RWPE2 (cell line): ENCODE data around the gene PDE6A.

ENCODE experiments used
- ATAC-seq: fragments of 200-7000 bp; cut with Tn5 transposase; 3 replicates; pipeline ENCODE4 v1.9.1; 2021; ENCODE audit warnings: low read depth
- DNase-seq: peaks from one replicate; pipeline ENCODE4 v3.0.0-alpha.2; 2020; ENCODE audit warnings: low spot score
- H3K27ac ChIP-seq: fragments of 450-650 bp; 2 replicates; pipeline ENCODE4 v1.5.1; 2017; ENCODE audit warnings: mild to moderate bottlenecking; ENCODE audit not compliant: poor library complexity, severe bottlenecking
- H3K27me3 ChIP-seq: fragments of 250-450 bp; sonication (Bioruptor Pico); 2 replicates; pipeline ENCODE4 v1.5.1; 2021; ENCODE audit warnings: mild to moderate bottlenecking, moderate library complexity; ENCODE audit not compliant: insufficient read depth, poor library complexity, severe bottlenecking
- H3K36me3 ChIP-seq: fragments of 250-450 bp; sonication (Bioruptor Pico); 2 replicates; pipeline ENCODE4 v1.5.1; 2020; ENCODE audit warnings: low read depth, mild to moderate bottlenecking, moderate library complexity
- H3K4me1 ChIP-seq: fragments of 250-450 bp; sonication (Bioruptor Pico); 2 replicates; pipeline ENCODE4 v1.5.1; 2021; ENCODE audit warnings: mild to moderate bottlenecking, moderate library complexity; ENCODE audit not compliant: insufficient read depth, poor library complexity, severe bottlenecking
- H3K4me3 ChIP-seq: fragments of 250-450 bp; sonication (Bioruptor Pico); 2 replicates; pipeline ENCODE4 v1.5.1; 2021; ENCODE audit warnings: mild to moderate bottlenecking, moderate library complexity; ENCODE audit not compliant: severe bottlenecking
- H3K9me3 ChIP-seq: fragments of 250-450 bp; sonication (Bioruptor Pico); 2 replicates; pipeline ENCODE4 v1.5.1; 2021; ENCODE audit warnings: mild to moderate bottlenecking, moderate library complexity; ENCODE audit not compliant: severe bottlenecking
- CTCF ChIP-seq: fragments of 450-650 bp; IDR thresholded peaks from one replicate; pipeline ENCODE4 v1.5.1; 2017; ENCODE audit warnings: mild to moderate bottlenecking, moderate library complexity; ENCODE audit not compliant: poor library complexity, severe bottlenecking

PDE6A gene

DNA sequence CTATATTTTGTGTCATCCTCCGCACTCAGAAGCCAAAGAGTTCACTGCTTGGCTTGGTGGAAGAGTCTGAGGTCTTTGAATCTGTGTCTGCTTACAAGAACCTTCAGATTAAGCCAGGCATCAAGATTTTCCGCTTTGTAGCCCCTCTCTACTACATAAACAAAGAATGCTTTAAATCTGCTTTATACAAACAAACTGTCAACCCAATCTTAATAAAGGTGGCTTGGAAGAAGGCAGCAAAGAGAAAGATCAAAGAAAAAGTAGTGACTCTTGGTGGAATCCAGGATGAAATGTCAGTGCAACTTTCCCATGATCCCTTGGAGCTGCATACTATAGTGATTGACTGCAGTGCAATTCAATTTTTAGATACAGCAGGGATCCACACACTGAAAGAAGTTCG, 36.6 kb upstream of the PDE6A start:
- H3K4me1 ChIP-seq = no peaks in the 10 kb centered on the region

DNA sequence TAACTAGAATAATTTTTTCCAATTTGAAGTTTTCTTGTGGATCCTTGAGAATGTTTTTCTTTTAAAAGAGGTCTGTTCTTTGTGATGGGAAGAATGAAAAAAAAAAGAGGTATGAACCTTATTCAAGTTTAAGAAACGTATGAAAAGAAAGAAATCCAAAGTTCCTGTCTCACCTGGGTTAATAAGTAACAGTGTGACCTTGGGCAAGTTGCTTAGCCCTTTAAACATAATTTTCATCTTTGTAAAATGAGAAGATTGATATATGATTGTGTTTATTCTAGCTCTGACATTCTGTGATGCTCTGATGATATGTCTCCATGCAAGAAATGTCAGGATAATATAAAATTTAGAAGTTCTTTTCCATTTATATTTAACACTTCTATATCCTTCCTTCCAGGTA, 35.3 kb upstream of the PDE6A start:
- no peak for DNase-seq
- peaks cover 48% of the 10 kb centered on the region for H3K36me3 ChIP-seq
- no peaks in the 10 kb centered on the region for H3K4me1 ChIP-seq
- no peaks in the 10 kb centered on the region for H3K27me3 ChIP-seq
- H3K9me3 ChIP-seq = no peaks in the 10 kb centered on the region
- ATAC-seq = no peak
- no peak overlapping the region for H3K27ac ChIP-seq
- H3K4me3 ChIP-seq = no peak overlapping the region
- no peak for TF ChIP-seq CTCF

More for the DNA sequence above, 36.6 kb upstream of the PDE6A start:
- DNase-seq (no peak), ATAC-seq (no peak)
- H3K27me3 ChIP-seq = no peaks in the 10 kb centered on the region
- peaks cover 45% of the 10 kb centered on the region for H3K36me3 ChIP-seq
- H3K27ac ChIP-seq = no peak overlapping the region
- TF ChIP-seq CTCF = no peak
- no peak overlapping the region for H3K4me3 ChIP-seq
- H3K9me3 ChIP-seq = no peaks in the 10 kb centered on the region

DNA sequence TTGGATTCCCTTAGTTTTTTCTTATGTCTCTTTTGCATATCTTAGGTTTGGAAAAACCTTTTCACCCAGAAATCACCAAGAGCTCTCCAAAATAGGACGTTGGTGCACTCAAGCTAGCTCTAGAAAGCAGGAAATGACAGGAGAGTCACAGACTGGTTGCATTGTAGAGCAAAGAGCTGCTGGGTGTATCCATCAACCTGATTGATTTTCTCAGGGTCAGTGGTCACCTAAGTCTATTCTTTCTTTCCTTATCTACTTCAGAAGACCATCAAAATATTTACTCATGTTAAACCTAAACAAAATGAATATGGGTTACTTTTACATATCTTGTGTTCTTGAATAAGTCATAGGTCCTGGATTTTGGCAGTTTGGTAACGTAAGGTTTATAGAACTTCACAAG, 30.8 kb upstream of the PDE6A start:
- Histone ChIP-seq H3K4me1 (no peaks in the 10 kb centered on the region), H3K9me3 (no peaks in the 10 kb centered on the region), H3K27ac (no peak overlapping the region), H3K36me3 (peaks cover 33% of the 10 kb centered on the region), H3K27me3 (no peaks in the 10 kb centered on the region), H3K4me3 (no peak overlapping the region)
- ATAC-seq = no peak
- DNase-seq = no peak
- TF ChIP-seq CTCF = no peak

DNA sequence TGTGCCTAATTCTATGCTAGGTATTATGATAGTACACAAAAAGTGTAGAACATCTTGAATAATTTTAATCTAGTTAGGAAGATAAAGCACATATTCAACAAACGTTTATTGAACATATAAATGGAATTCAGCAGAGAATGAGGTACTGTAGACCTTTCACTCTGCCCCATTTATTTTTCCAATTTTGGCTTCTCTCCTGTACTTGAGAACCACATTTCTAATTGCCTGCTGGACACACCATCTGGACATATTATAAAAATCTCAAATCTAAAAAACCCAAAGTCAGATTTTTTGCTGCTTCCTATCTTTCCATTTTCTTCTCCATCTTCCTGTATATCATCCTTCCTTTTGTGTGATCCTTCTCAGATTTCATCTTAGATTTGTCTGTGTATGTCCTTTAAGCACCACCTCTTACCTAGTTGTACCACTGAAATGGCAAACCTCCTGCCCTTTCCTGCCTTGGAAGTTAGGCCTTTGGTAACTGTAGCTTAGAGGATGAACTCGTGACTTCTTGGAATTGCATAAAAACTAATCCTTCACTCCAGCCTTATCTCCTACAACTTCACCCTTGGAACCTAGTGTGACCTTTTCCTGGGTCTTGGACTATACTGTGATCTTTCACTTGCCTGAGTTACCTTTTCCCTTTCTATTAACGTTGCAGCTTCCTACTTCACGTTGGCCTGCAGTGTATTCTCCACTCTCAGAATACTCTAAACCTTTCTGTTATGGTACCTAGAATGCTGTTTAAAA, 24.8 kb upstream of the PDE6A start:
- Histone ChIP-seq H3K27me3 (no peaks in the 10 kb centered on the region), H3K4me1 (no peaks in the 10 kb centered on the region), H3K27ac (no peak overlapping the region), H3K9me3 (no peaks in the 10 kb centered on the region), H3K36me3 (peaks cover 4% of the 10 kb centered on the region; the same call in 1 of the 2 replicates), H3K4me3 (no peak overlapping the region)
- DNase-seq (no peak), ATAC-seq (no peak)
- no peak for TF ChIP-seq CTCF

- no peak for TF ChIP-seq CTCF
- Histone ChIP-seq H3K27me3 (no peaks in the 10 kb centered on the region), H3K4me3 (no peak overlapping the region), H3K4me1 (no peaks in the 10 kb centered on the region), H3K9me3 (no peaks in the 10 kb centered on the region), H3K36me3 (peaks cover 2% of the 10 kb centered on the region; the same call in 1 of the 2 replicates), H3K27ac (no peak overlapping the region)
- DNase-seq = no peak
- ATAC-seq = no peak
These were observed 22.4 kb upstream of the PDE6A start for GRCh38 chr5:149966946-149967345.
